Fibroblast of skin of right biceps (primary cell): ENCODE measurements around the gene C10orf105.

Experiments used
- DNase-seq: peaks from one replicate; pipeline ENCODE4 v3.0.0-alpha.2; 2013

Gene C10orf105

GRCh38 chr10:71696628-71697326, 22.8 kb downstream of the C10orf105 start:
- peak; percentile 22 for DNase-seq

- no peak for DNase-seq
These were observed 23.8 kb downstream of the C10orf105 start for GRCh38 chr10:71695502-71696476.

GRCh38 chr10:71694567-71694968, 25.0 kb downstream of the C10orf105 start:
- no peak for DNase-seq

GRCh38 chr10:71694039-71694501, 25.5 kb downstream of the C10orf105 start:
- DNase-seq: no peak

- DNase-seq: no peak
These were observed 26.2 kb downstream of the C10orf105 start for GRCh38 chr10:71693377-71693776.

DNA sequence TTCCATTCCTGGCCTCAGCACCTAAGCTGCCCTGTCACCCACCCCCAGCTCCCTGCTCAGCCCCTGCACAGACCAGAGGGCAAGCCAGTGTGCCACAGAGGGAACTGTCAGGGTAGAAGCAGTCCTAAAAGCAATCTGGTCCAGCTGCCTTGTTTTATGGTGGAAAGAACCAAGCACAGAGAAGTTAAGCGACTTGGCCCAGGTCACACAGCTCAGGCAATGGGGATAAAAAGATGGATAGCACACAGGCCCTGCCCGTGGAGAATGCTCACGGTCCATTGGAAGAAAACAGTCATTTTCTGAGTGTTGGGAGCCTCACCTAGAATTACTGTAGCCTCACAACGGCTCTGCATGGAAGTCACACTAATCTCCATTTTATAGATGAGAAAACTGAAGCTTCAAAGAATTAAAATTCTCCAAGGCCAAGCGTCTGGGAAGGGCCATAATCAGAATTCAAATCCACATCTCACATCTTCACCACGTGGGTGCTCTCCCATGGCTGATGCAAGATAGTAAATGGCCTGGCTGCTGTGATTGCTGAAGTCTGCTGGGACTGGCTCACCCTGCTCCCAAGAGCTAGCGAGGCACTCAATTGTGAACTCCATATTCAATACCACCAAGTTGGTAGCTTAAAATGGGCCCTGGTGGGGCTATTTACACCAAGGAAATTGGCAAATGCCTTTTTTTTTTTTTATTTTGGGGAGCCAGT, 26.8 kb downstream of the C10orf105 start:
- DNase-seq: no peak

DNA sequence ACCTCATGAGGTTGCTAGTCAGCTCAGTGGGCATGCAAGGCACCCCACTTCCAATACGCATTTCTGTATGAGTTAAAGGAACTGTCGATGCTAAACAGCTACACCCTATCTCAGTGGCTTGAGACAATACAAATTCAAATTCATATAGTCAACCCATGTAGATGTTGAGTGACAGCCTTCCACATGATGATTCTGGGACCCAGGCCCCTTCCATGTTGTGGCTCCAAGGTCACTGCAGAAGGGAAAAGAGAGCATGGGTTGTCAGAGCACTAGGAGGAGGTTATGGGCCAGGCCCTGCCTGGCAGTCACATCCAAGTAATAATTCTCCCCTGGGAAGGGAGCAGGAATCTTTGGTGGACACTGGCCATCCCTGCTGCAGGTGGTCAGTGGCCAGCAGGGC, 28.2 kb downstream of the C10orf105 start:
- DNase-seq: no peak

DNA sequence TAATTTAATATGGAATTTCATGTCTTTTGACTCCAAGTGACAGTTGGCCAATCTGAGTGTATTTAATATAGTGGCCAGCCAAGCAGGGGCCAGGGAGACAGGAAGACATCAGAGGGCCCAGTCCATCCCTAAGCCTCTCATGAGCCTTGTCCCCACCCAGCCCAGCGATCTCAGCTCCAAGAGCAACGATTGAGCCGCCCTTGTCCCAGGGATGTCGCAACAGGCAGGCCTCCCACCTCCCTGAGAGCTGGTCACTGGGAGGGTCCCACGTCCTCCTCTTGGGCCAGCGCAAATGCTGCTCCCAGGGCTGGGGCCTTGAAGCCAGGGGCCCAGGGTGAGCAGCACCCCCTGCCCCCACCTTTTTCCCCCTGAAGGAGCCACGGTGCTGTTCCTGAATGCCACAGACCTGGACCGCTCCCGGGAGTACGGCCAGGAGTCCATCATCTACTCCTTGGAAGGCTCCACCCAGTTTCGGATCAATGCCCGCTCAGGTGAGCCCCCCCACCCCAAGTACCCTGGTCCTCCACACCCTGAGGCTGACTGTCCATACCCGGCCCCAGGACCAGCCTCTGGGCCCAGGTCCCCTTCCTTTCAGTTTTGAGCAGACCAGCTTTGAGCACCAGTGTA, 29.4 kb downstream of the C10orf105 start:
- no peak for DNase-seq

GRCh38 chr10:71688256-71688655, 31.3 kb downstream of the C10orf105 start:
- no peak for DNase-seq

GRCh38 chr10:71687480-71687879, 32.1 kb downstream of the C10orf105 start:
- no peak for DNase-seq

DNA sequence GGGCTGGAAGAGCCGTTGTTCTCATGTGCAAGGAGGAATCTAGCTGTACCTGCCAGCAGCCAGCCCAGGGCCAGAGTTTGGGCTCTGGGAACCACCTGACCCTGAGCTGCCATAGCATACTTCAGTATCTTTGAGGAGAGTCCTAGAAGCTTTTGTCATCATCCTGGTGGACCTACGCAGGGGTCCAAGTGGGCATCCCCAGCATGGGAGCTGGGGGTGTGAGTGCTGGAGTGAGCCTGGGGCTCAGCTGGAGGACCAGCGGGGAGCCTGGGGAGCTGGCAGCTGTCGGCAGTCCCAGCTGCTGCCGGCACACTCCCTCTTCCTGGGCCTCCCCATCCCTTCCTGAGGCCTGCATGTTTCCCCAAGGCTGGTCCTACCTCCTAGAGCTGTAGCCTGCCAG, 32.5 kb downstream of the C10orf105 start:
- DNase-seq: no peak

GRCh38 chr10:71685554-71686232, 33.9 kb downstream of the C10orf105 start:
- no peak for DNase-seq

- DNase-seq: no peak
These were observed 35.0 kb downstream of the C10orf105 start for GRCh38 chr10:71684356-71685173.

DNA sequence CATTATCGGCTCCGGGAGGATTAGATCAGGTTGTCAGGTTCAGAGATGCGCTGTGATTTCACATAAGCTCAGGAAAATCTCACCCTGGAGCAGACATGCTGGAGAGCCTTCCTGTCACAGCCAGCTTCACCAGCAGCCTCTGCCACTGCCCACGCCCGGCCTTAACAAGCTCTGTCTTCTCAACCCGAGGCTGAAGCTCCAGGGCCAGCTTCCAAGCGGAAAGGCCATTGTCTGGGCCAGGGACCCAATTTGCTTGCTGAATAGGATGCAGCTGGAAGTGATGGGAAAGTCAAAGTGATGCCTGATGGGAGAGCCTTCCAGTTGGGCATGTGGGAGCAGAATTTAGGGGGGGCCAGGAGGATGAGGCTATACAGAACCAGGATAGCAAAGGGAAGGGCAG, 36.3 kb downstream of the C10orf105 start:
- DNase-seq: no peak

DNA sequence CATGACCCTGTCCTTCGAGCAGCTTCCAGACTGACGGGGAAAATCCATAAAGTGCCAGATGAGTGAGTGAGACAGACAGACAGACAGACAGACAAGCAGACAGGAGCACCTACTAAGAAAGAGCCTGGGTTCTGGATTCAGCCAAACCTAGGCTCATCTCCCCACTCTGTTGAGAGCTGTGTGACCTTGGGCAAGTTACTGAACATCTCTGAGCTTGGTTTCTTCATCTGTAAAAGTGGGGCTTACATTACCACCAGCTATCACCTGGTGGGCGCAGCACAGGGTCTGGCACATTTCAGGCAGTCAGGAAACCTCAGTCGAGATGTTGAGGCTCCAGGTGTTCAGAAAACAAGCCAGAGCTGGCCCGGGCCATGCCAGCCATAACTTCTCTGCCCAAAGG, 37.6 kb downstream of the C10orf105 start:
- no peak for DNase-seq

DNA sequence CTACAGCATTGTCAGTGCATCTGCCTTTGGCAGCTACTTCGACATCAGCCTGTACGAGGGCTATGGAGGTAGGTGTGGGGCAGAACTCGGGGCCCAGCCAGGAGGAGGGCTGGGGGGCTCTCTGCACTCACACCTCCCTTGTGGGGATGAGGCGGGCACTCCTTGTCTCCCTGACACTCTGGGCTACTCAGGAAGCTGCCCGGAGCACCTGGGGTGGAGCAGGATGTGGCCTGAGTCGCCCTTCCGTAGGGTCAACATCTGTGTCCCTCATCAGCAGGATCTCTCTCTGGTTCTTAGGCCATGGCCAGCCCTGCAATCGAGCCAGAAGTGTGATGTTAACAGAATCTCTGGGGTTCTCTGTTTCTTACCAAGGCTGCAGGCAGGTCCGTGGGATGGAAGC, 40.2 kb downstream of the C10orf105 start:
- DNase-seq: no peak

DNA sequence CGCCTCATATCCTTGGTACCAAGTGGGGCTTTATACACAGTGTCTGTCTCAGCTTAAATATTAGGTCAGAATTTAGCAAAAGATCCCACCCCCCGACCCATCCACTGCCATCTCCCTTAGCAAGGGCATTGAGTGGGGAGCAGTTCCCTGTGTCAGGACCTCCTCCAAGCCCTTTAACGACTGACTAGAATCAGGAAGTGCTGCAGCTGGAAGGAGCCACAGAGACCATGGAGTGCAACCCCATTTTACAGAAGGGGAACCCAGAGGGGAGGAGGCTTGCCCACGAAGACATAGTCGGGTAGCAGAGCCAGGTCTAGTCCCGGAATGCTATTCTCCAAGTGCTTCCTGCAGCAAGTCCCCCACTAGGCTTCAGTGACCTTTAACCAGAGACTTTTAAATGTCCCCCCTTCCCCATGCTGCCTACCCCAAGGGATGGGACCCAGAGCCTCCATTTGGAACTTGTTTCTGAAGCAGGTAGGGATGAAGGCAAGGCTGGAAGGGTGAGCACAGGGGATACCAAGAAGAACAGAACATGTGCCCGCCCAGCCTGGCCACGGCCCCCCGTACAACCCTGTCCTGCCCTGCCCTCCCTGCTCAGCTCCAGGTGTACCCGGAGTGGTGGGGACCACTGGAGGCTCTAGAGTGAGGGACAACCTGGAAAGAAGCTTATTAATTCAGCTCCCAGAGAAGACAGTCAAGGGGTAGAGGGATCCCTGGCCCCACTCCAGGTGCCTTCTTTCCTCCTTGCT, 41.3 kb downstream of the C10orf105 start:
- DNase-seq: no peak

GRCh38 chr10:71677261-71677660, 42.3 kb downstream of the C10orf105 start:
- no peak for DNase-seq

- no peak for DNase-seq
These were observed 44.1 kb downstream of the C10orf105 start for GRCh38 chr10:71675295-71675970.
